ENCODE measurements around the gene ZC3H13.

GRCh38 chr13:45918597-45918996 lies 133.9 kb downstream of the ZC3H13 start:
- TF ChIP-seq TAF1 (IDR thresholded peaks at IDR 0.05; ENCODE audit: borderline replicate concordance, low read depth, low read length) (no peak), POLR2AphosphoS5 (IDR thresholded peaks at IDR 0.05; ENCODE audit: low read depth, low read length) (no peak), POLR2A (IDR thresholded peaks at IDR 0.05; ENCODE audit: low read depth, low read length) (no peak)

Data from GM12892 (cell line).